LoVo (cell line): ENCODE data around the gene VMP1.
"Not testable (repeated sequence)": the region's sequence is repeated elsewhere in the genome, so short reads cannot be mapped to it uniquely, and the experiment has no call there.

ENCODE experiments used
- DNase-seq: peaks from one replicate; pipeline ENCODE4 v3.0.0-alpha.2; 2016; ENCODE audit warnings: low spot score

VMP1 gene

DNA sequence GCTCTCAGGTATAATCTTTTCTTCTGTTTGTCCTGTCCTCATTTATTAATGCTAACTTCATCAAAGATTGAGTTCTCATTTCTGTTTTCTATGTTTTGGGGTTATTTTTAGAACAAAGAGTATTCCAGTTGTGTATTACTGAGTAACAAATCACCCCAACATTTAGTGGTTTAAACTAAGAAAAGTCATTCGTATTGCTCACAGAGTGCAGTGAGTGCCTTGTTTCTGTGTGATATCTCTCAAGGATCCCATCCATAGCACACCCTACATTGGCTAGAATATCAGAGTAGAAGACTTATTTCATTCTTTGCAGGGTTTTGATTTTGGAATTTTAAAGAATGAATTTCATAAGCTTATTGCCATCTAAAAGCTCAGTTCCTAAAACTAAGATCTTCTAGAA, 72.1 kb downstream of the VMP1 start:
- DNase-seq = no peak

DNA sequence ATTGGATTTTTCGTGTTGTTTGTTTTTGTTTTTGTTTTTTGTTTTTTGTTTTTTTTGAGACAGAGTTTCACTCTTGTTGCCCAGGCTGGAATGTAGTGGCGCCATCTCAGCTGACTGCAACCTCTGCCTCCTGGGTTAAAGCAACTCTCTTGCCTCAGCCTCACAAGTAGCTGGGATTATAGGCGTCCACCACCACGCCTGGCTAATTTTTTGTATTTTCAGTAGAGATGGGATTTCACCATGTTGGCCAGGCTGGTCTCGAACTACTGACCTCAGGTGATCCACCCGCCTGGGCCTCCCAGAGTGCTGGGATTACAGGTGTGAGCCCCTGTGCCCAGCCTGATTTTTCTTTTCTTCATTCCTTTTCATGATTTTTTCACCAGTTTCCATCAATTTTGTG, 73.1 kb downstream of the VMP1 start:
- not testable (repeated sequence) for DNase-seq

DNA sequence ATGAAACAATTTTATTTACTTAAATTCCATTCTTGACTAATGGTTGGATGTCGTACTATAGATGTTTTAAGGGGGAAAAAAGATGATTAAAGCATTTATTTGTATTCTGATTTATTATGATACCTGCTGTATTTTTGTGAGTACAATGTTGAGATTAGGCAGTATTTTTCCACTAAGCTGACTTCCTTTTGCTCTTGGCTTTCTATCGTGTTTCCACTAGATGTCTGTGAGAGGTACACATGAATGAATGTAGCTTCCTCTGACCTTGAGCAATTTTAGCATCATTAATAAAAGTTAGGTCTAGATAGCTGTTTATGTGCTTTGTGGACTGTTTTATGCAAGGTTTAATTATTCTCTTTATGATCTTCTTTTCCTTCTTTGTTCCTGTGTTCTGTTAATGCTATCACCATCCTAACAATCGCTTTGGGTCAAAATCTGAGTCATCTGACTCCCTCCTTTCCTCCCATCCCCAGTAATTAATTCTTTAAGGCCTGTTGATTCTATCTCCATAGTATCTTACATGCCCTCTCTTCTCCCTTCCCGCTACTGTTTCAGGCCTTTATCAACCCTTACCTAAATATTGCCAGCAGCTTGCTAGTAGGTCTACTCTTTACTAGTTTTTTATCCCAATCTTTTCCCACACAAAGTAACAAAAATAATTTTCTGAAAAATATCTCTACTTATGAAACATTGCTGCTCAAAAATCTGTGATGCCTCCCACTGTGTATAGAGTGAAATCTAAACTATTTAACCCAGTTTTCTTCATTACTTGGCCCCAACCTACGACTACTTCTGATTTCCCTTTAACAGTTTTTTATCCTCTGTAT, 76.0 kb downstream of the VMP1 start:
- DNase-seq = peak; percentile 62

DNA sequence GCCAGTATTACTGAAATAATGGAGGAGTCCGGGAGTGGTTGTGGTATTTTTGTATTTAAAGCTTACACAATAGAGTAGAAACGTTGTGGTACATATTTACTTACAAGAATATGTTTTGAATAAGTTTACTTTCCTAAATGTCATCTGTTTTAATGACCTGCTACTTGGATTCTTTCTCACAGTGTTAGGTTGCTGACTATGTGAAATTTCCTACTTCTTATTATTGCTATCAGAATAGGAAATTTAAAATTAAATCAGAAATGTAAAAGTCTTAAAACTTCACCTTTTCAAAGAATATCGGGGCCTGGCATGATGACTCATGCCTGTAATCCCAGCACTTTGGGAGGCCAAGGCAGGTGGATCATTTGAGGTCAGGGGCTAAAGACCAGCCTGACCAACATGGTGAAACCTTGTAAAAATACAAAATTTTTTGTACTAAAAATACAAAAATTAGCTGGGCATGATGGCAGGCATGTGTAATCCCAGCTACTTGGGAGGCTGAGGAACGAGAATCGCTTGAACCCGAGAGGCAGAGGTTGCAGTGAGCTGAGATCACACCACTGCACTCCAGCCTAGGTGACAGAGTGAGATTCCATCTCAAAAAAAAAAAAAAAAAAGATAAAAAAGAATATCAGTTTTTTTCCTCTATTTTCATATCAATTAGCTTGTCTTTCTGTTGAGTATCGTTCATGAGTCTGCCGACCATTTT, 77.8 kb downstream of the VMP1 start:
- no peak for DNase-seq

DNA sequence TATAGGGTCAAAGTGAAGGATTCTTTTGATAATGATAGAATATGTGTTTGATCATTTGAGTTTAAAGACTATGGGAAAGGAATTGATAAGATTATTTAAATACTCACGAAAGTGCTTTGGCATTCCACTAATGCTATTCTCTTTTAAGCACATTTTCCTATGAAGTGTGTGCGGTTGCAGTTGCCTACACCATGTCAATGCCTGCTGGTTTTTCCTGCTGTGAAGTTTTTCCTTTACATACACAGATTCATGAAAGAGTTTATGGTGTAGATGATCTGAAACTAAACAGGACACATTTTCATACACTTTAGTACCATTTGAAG, 78.7 kb downstream of the VMP1 start:
- no peak for DNase-seq

DNA sequence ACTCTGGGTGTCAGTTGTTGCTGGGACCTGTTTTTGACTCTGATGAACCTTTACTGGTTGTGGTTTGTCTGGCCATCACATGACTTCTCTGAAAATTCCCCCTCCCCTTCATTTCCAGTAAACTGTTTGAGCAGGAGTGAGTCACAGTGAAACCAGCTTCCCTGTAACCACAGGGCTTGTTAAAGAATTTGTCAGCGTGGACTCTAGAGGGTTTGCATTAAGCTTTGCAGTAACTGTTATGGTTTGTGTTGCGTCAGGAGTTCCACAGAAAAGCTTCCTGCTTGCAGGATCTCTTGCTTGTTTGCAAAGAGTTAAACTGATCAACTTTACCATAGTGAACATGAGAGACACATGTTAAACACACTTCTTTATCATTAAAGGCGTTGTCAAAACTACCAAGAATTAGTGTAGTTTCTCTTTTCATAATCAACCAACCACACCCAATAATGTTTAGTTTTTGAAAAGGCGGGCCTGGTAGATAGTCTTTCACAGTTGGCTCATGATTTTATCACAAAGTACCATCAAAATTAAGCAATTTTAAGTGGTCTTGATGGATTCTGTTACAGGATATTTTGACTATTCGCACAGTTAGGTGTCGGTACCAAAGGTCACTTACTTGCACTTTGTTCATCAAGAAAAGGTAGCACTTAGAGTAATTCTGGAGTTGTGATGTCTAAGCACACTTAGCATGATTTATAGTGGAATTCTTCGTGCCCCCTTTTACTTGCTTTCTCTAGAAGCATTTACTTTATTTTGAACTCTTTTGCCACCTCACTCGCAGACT, 79.3 kb downstream of the VMP1 start:
- peak; percentile 95 for DNase-seq

DNA sequence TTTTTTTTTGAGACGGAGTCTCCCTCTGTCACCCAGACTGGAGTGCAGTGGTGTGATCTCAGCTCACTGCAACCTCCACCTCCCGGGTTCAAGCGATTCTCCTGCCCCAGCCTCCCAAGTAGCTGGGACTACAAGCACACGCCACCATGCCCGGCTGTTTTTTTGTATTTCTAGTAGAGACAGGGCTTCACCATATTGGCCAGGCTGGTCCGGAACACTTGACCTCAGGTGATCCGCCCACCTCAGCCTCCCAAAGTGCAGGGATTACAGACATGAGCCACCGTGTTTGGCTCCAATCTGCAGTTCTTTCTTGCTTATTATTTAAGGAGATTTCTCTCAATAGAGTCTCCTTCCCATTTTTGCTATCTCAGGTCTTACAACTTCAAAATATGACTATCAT, 82.4 kb downstream of the VMP1 start:
- not testable (repeated sequence) for DNase-seq

DNA sequence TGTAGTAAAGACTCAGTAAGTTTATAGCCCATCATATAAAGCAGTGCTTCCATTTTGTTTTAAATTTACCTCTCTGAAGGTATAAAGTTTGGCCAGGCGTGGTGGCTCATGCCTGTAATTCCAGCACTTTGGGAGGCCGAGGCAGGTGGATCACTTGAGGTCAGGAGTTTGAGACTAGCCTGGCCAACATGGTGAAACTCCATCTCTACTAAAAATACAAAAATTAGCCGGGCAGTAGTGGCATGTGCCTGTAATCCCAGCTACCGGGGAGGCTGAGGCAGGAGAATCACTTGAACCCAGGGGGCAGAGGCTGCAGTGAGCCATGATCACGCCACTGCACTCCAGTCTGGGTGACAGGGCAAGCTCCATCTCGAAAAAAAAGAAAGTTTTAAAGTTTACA, 83.0 kb downstream of the VMP1 start:
- DNase-seq = not testable (repeated sequence)

DNA sequence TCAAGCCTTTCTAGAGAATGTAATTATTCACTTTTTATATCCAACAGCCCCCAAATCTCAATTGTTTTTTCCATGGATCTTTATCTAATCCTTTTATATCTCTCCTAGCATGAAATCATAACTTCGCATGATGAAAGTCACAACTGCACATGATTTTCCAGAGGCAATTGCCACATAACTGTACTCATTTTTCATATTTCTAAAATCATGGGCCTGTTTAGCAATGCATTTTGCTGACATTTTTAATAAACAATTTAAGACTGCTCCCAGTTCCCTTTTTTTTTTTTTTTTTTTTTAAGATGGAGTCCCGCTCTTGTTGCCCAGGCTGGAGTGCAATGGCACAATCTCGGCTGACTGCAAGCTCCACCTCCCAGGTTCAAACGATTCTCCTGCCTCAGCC, 83.5 kb downstream of the VMP1 start:
- DNase-seq = no peak

DNA sequence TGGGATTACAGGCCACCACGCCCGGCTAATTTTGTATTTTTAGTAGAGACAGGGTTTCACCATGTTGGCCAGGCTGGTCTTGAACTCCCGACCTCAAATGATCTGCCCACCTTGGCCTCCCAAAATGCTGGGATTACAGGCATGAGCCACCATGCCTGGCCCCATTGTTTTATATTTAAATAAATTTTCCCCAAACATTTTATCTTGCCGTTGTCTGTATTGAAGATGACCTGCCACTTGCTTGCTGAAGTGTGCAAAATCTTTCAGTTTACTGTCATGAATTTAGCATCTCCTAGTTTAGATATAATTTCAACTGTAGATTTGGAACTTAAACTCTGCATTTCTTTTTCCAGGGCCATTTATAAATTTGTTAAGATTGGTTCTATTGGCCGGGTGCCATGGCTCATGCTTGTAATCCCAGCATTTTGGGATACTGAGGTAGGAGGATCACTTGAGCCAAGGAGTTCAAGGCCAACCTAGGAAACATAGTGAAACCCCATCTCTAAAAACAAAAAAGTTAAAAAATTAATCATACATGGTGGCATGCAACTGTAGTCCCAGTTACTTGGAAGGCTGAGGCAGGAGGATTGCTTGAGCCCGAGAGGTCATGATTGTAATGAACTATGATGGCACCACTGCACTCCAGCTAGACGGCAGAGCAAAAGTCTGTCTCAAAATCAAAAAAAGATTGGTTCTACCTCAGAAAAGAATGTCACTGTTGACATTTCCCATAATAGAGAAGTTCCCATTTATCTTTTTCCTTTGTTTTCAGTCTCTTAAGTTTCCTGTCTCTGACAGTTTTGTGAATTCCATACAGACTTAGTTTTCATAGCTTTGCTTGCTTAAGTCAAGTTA, 84.4 kb downstream of the VMP1 start:
- no peak for DNase-seq

DNA sequence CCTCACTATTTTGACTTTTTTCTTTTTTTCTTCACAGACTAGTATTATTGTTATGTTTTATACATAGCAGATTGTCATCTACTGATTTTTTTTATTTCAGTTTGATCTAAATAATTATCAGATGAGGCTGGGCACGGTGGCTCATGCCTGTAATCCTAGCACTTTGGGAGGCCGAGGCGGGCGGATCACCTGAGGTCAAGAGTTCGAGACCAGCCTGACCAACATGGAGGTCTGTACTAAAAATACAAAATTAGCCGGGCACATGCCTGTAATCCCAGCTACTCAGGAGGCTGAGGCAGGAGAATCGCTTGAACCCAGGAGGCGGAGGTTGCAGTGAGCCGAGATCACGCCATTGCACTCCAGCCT, 85.0 kb downstream of the VMP1 start:
- DNase-seq = not testable (repeated sequence)

DNA sequence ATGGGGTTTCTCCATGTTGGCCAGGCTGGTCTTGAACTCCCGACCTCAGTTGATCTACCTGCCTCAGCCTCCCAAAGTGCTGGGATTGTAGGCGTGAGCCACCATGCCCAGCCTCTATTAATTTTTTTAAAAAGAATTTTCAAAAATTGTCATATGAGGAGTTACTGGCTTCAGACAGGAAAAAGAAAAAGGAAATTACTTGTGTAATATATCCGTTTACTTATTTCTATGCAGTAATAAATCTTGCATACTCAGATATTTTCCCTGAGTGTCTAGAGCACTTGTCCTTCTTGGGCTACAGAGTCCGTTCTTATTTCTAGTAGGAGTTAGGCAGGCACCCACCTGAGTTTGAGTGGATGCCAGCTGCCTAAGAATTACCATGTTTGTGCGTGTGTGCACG, 85.8 kb downstream of the VMP1 start:
- DNase-seq = no peak

DNA sequence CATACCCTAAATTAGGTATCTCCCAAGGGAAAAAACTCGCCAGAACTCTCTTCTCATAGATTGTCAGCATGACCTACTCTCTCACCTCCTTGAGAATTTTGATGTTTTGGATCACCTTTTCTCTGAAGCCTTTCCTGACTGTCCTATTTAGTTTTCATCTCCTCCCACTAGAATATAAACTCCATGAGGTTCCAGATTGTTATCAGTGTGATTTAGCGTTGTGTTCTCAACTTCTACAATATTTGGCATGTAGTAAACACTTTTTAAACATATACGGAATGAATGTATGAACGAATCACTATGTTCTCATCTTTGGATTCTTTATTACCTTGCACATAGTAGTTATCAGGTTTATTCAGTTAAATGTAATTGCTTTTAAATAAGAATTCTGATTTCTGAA, 88.7 kb downstream of the VMP1 start:
- DNase-seq = no peak

DNA sequence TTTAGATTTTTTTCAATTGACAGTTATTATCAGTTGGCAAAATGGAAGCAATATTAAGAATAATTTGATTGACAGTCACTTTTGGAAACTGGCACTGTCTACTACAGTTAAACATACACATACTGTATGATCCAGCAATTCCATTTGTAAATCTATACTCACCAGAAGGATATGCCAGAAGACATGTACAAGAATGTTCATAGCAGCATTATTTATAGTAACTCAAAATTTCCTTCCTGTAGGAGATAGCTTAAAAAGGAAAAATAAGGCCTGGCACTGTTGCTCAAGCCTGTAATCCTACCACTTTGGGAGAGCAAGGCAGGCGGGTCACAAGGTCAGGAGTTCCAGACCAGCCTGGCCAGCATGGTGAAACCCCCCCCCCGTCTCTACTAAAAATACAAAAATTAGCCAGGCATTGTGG, 89.3 kb downstream of the VMP1 start:
- no peak for DNase-seq

DNA sequence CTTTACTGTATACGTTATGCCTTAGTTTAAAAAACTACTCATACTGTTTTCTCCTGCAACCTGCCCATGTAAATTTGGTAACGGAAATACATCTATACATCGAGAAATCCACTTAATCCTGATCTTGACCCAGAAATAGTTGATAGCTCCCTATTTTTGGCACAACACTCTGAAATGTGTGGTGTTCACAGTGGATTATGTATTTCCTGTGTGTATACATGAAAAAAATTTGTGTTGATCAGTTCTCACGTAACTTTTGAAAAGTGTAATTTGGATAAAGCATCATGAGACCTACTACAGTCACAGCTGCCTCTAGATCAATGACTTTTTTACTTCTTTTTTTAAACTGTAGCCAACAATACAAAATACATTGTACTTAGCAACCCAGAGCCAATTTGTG, 90.7 kb downstream of the VMP1 start:
- no peak for DNase-seq

DNA sequence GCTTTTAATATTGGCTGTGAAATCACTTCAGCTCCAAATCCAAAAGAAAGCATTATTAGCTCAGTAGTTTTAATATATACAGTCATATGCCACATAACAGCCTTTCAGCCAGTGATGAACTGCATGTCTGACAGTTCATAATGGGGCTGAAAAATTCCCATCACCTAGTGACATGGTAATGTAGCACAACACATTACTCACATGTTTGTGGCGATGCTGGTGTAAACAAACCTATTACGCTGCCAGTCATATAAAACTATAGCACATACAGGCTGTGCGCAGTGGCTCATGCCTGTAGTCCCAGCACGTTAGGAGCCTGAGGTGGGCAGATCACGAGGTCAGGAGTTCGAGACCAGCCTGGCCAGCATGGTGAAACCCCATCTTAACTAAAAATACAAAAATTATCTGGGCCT, 93.1 kb downstream of the VMP1 start:
- DNase-seq = no peak

DNA sequence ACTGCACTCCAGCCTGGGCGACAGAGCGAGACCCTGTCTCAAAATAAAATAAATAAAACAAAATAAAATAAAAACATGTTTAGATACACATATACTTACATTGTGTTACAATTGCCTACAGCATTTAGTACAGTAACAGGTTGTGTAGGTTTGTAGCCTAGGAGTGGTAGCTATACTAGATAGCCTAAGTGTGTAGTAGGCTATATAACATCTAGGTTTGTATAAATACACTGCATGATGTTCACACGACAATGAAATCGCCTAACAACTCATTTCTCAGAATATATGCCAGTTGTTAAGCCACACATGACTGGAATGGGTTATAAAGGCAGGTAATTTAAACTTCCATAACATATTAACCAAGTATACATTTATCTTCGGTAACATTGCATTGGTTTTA, 94.7 kb downstream of the VMP1 start:
- no peak for DNase-seq

DNA sequence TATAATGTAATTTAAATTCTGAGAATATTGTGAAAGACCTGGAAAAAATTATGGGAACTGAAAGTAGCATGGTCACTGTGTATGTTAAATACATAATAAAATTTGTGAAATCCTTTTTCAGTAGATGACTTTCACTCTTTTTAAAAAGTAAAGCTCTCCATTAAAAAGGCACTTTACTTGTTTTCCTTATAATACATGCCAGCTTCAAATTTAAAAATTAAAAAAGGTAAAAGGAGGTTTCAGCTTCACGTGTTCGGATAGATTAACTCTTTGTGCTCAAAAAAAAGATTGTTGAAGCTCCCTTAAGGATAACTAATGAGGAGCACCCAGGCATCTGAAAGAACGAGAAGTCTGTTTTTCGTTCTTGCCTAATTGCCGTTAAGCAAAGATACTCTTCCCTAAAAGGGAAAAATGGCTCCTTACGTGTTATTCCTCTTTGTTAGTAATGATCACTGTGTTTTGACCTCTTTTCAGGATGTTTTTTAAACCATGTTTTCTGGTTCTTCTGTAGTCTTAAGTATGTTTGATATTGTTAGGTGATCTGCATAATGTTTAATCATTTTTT, 97.5 kb downstream of the VMP1 start:
- DNase-seq = no peak

DNA sequence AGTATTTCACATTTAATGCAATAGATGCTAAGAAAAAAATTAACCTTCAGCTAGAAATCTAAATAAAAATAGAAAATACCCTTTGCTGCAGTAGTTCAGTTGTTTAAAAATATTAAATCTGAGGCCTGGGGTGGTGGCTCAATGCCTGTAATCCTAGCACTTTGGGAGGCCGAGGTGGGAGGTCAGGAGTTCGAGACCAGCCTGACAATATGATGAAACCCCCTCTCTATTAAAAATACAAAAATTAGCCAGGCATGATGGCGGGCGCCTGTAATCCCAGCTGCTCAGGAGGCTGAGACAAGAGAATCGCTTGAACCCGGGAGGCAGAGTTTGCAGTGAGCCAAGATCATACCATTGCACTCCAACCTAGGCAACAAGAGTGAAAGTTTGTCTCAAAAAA, 98.9 kb downstream of the VMP1 start:
- not testable (repeated sequence) for DNase-seq

DNA sequence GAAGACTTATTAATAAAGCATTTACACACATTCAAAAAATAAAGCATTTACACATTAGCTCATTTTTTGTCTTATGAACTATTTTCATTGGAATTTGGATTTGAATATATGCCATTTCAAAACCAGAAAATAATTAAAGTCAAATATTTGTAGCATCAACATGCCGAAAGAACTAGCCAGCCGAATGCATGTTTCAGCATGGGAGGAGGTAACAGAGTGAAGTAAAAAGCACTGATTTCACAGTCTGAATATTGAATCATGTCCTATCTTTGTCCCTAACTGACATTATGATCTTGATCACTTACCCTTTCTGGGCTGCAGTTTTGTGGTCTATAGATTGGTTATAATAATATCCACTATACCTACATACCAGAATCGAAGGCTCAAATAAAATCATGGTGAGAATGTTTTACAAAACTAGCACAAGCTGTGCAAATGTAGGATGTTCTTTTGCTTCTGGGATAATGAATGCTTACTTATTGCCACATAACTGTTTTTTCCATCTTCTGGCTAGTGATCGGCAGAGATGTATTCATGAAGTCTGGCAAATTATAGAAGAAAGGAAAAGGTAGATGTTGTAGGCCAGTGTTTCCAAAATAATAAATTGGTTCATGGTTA, 100.5 kb downstream of the VMP1 start:
- no peak for DNase-seq

DNA sequence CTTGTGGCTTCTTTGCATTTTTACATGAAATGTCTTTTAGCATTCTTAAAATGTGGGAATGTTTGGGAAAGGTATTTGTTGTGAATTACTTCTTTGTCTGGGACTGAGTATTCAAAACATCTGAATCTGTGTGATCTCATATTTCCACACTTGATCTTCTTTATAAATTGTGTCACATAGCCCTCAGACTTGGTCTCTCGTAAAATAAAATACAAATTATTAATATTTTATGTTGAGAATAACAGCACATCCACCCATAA, 103.4 kb downstream of the VMP1 start:
- no peak for DNase-seq

DNA sequence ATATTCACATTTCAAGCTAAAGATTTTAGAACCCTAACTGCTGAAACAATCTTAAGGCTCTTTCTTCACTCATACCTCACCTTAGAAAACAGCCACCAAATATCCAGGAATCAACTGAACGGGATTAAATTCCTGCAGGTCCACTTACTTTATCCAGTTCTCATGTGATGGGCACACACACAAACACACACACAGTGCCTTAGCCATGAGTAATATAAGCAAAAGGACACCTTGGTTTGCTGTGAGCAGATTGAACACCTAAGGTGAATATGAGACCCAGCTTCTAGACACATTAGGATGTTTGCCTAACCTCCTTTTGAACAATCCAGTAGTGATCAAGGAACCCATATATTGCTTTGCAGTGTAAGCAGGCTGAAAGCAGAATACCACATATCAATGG, 103.8 kb downstream of the VMP1 start:
- no peak for DNase-seq
